IPS-18a (cell line): Measurements from ENCODE around the gene NXPH3.

Experiments
- H3K27ac ChIP-seq: one replicate; pipeline ENCODE4 v1.5.1; 2013; ENCODE audit warnings: low read length
- H3K27me3 ChIP-seq: one replicate; pipeline ENCODE4 v1.6.1; 2013; ENCODE audit warnings: mild to moderate bottlenecking, low read length; ENCODE audit not compliant: control insufficient read depth, insufficient read depth
- H3K36me3 ChIP-seq: one replicate; pipeline ENCODE4 v1.6.1; 2013; ENCODE audit warnings: low read depth, low read length; ENCODE audit not compliant: control insufficient read depth
- H3K4me1 ChIP-seq: one replicate; pipeline ENCODE4 v1.6.1; 2013; ENCODE audit warnings: low read depth, low read length; ENCODE audit not compliant: control insufficient read depth
- H3K4me3 ChIP-seq: one replicate; pipeline ENCODE4 v1.5.1; 2013; ENCODE audit warnings: low read length
- H3K9ac ChIP-seq: one replicate; pipeline ENCODE4 v1.6.1; 2013; ENCODE audit warnings: mild to moderate bottlenecking, low read length, moderate library complexity
- H3K9me3 ChIP-seq: one replicate; pipeline ENCODE4 v1.6.1; 2013; ENCODE audit warnings: low read depth, low read length; ENCODE audit not compliant: control insufficient read depth

Gene NXPH3

DNA sequence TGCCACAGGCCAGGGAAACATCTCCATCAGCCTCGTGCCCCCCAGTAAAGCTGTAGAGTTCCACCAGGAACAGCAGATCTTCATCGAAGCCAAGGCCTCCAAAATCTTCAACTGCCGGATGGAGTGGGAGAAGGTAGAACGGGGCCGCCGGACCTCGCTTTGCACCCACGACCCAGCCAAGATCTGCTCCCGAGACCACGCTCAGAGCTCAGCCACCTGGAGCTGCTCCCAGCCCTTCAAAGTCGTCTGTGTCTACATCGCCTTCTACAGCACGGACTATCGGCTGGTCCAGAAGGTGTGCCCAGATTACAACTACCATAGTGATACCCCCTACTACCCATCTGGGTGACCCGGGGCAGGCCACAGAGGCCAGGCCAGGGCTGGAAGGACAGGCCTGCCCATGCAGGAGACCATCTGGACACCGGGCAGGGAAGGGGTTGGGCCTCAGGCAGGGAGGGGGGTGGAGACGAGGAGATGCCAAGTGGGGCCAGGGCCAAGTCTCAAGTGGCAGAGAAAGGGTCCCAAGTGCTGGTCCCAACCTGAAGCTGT is 3.4 kb downstream of the NXPH3 start:
- Histone ChIP-seq H3K27ac (no peak overlapping the region), H3K4me3 (no peak overlapping the region), H3K36me3 (no peaks in the 10 kb centered on the region), H3K9ac (no peak overlapping the region), H3K27me3 (peaks cover 26% of the 10 kb centered on the region), H3K4me1 (peaks cover 10% of the 10 kb centered on the region), H3K9me3 (no peaks in the 10 kb centered on the region)

DNA sequence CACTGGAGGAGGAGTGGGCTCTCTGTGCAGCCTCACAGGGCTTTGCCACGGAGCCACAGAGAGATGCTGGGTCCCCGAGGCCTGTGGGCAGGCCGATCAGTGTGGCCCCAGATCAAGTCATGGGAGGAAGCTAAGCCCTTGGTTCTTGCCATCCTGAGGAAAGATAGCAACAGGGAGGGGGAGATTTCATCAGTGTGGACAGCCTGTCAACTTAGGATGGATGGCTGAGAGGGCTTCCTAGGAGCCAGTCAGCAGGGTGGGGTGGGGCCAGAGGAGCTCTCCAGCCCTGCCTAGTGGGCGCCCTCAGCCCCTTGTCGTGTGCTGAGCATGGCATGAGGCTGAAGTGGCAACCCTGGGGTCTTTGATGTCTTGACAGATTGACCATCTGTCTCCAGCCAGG is 3.9 kb downstream of the NXPH3 start:
- H3K36me3 ChIP-seq: no peaks in the 10 kb centered on the region
- H3K9me3 ChIP-seq: no peaks in the 10 kb centered on the region
- no peak overlapping the region for H3K27ac ChIP-seq
- H3K4me1 ChIP-seq: peaks cover 10% of the 10 kb centered on the region
- H3K27me3 ChIP-seq: peaks cover 24% of the 10 kb centered on the region
- no peak overlapping the region for H3K4me3 ChIP-seq
- H3K9ac ChIP-seq: no peak overlapping the region

DNA sequence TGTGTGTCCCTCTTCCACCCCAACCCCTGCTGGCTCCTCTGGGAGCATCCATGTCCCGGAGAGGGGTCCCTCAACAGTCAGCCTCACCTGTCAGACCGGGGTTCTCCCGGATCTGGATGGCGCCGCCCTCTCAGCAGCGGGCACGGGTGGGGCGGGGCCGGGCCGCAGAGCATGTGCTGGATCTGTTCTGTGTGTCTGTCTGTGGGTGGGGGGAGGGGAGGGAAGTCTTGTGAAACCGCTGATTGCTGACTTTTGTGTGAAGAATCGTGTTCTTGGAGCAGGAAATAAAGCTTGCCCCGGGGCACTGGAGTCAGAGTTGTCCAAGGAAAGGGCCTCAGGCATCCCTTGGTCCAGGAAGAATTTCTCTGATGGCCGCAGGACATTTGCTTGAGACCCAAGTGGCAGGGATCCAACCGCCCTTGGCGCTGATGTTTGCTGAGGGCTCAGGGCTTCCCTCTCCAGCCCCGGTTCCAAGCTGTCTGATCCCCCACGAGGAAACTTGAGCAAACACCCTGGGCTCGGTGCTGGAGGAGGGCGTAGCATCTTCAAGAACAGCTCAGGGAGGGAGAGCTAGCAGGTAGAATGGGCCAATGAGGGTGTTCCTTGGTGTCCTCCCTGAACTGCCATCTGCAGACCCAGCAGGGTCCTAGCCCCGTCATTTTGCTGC is 4.5 kb downstream of the NXPH3 start:
- Histone ChIP-seq H3K27ac (no peak overlapping the region), H3K4me3 (no peak overlapping the region), H3K9me3 (no peaks in the 10 kb centered on the region), H3K4me1 (peaks cover 5% of the 10 kb centered on the region), H3K9ac (no peak overlapping the region), H3K36me3 (no peaks in the 10 kb centered on the region), H3K27me3 (peaks cover 17% of the 10 kb centered on the region)

DNA sequence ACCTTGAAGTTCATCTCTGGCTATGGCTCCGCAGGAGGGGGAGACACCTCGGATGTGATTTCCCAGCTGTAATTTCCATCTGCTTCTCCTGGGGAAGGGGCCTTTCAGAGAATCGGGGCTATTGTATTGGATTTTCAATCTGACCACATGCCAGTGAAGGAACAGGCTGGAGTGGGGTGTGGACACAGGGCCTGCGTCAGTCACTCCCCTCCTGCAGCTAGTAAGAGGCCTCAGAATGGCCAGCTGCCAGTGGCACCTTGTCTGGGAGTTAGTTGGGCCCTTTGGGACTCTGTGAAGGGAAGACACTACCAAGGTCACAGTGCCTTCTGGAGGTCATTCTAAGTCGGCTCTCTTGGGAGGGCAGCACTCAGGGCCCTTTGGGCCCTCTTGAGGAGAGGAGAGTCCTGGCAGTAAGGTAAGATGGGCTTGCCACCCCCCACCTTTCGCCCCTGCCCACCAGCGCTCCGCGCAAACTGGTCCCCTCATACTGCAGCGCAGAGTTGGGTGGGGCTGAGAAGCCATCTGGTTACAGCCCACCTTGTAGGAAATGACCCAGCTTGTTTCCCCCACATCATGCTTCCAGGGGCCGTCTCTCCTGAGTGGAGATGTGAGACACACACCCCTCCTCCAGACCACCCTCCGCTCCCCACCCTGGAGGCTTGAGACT is 5.4 kb downstream of the NXPH3 start:
- peaks cover 16% of the 10 kb centered on the region for H3K27me3 ChIP-seq
- no peak overlapping the region for H3K4me3 ChIP-seq
- H3K36me3 ChIP-seq: no peaks in the 10 kb centered on the region
- H3K27ac ChIP-seq: no peak overlapping the region
- no peak overlapping the region for H3K9ac ChIP-seq
- H3K9me3 ChIP-seq: no peaks in the 10 kb centered on the region
- peaks cover 5% of the 10 kb centered on the region for H3K4me1 ChIP-seq

DNA sequence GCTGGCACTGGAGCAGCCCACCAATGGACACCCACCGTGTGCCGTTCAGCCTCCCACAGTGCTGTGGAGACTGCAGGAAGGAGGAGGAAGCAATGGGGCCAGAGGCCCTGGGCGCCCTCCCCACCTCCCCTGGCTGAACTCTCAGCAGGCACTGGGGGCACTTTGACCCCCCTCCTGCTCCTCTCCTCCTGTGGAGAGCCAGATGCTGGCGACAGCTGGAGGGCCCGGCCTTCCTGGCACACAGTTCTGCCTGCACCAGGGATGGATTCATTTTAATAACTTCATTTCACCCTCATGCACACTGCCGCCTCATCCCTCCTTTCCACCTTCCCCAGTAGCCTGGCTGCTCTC is 6.0 kb downstream of the NXPH3 start:
- no peak overlapping the region for H3K27ac ChIP-seq

DNA sequence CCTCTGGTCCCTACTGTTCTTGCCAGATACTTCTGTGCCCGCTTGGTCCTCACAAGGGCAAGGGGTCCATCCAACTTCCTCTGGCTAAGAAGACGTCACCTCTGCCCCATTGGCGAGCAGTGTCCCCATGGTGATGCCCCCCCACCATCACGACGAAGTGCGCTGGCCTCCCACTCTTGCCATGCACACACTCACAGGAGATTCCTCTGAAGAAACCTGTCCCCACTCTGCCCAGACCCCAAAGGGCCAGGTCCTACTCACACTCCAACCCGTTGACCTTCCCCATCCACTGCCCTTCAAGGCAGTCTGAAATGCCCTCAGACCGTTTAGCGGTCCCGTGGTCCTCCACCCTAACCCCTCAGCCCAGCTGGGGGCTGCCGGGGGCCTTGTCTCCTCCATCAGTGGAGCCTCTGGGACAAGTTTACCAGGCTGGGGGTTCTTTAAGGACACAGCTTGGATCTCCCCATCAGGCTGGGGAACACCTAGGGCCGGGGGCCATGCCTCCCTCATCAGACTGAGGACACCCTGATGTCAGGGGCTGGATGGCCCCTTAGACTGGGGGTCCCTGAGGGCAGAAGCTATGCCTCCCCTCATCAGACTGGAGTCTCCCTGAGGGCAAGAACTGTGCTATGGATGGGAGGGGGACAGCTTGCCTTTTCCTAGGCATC is 6.5 kb downstream of the NXPH3 start:
- H3K4me1 ChIP-seq: peaks cover 1% of the 10 kb centered on the region
- peaks cover 12% of the 10 kb centered on the region for H3K27me3 ChIP-seq
- no peak overlapping the region for H3K9ac ChIP-seq
- H3K4me3 ChIP-seq: no peak overlapping the region
- no peaks in the 10 kb centered on the region for H3K9me3 ChIP-seq
- H3K36me3 ChIP-seq: no peaks in the 10 kb centered on the region
- no peak overlapping the region for H3K27ac ChIP-seq

More for the DNA sequence above, 6.0 kb downstream of the NXPH3 start:
- H3K36me3 ChIP-seq: no peaks in the 10 kb centered on the region
- H3K9me3 ChIP-seq: no peaks in the 10 kb centered on the region
- peaks cover 16% of the 10 kb centered on the region for H3K27me3 ChIP-seq
- no peak overlapping the region for H3K4me3 ChIP-seq
- H3K9ac ChIP-seq: no peak overlapping the region
- H3K4me1 ChIP-seq: peaks cover 5% of the 10 kb centered on the region

DNA sequence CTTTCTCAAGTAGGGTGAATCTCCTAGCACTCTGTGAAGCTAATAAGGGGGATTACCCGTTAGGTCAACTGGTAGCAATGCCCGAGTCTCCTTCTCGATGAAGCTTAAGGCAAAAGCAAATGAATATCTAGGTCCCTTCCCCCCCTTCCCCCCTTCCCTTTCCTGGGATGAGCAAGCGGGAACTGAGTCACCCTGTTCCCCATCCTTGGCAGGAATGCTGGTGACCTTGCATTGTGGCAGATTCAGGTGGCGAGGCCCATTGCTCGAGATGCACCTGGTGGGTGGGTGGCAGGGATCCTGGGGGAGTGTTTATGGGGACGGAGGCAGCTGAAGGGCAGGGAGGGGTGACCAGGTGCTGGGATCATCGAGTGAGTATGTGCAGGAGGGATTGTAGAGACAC is 7.1 kb downstream of the NXPH3 start:
- Histone ChIP-seq H3K9me3 (no peaks in the 10 kb centered on the region), H3K27ac (no peak overlapping the region), H3K27me3 (peaks cover 6% of the 10 kb centered on the region), H3K4me3 (no peak overlapping the region), H3K36me3 (no peaks in the 10 kb centered on the region), H3K4me1 (no peaks in the 10 kb centered on the region), H3K9ac (no peak overlapping the region)

DNA sequence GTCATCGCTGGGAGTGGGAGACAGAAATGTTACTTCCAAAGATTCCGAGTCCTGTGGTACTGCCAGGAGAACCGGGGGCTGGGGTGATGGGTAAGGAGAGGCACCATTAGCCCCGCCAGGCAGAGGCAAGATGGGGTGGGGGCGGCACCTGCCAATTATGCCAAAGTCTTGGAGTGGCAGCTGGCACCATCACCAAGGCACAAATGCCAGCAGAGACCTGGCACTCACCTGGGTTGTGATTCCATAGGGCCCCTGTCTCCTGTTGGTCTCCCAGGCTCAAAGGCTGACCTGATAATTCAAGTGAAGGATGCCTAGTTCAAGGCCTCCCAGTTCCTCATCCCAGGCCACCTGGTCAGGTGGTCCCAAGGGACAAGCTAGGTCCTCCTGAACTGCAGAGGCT is 7.6 kb downstream of the NXPH3 start:
- no peak overlapping the region for H3K4me3 ChIP-seq
- no peak overlapping the region for H3K9ac ChIP-seq
- no peaks in the 10 kb centered on the region for H3K36me3 ChIP-seq
- H3K27ac ChIP-seq: no peak overlapping the region
- no peaks in the 10 kb centered on the region for H3K9me3 ChIP-seq
- peaks cover 2% of the 10 kb centered on the region for H3K27me3 ChIP-seq
- no peaks in the 10 kb centered on the region for H3K4me1 ChIP-seq

DNA sequence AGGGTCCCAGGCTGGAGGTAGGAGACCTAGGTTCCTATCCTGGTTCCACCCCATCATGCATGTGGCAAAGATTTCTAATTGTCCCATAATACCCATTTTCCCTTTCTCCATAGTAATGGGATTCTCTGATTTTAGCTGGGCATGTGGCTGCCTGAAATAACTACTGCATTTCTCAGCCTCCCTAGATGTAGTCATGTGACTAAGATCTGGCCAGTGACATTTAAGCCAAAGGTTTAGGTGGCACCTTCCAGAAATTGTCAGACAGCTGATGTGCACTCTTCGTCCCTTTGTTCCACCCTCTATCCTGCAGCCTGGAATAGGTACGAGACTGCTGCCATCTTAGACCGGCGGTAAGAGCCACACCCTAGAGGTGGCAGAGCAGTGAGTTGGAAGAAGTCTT is 8.2 kb downstream of the NXPH3 start:
- no peak overlapping the region for H3K9ac ChIP-seq
- H3K4me3 ChIP-seq: no peak overlapping the region
- H3K27me3 ChIP-seq: no peaks in the 10 kb centered on the region
- H3K4me1 ChIP-seq: no peaks in the 10 kb centered on the region
- no peaks in the 10 kb centered on the region for H3K36me3 ChIP-seq
- H3K9me3 ChIP-seq: no peaks in the 10 kb centered on the region
- no peak overlapping the region for H3K27ac ChIP-seq

DNA sequence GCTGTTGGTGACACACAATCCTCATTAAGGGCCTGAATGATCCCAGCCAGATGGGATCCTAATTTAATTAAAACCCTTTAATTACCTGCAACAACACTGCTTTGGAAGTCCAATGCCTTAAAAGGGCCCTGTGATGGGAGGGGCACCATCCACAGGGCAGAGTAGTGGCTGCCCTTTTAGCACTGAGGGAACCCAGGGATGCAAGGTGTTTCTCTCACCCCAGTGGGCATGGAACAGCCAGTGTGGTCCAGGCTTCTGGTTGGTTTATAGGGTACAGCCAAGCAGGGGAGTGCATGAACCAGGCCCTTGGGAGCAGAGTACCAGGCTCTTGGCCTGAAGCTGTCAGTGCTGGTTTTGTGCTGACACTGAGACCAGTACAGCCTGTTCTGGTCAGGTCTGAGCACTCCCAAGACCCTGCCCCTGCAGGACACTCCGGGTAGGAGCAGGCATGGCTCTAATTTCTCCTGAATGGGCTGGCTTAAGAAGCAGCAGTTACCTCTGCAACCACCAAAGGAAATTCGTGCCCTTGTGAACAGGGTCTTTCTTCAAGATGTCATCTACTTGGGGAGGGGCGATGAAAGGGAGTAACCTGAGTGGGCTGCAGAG is 9.9 kb downstream of the NXPH3 start:
- H3K9me3 ChIP-seq: no peaks in the 10 kb centered on the region
- no peaks in the 10 kb centered on the region for H3K4me1 ChIP-seq
- no peak overlapping the region for H3K27ac ChIP-seq
- H3K27me3 ChIP-seq: no peaks in the 10 kb centered on the region
- no peak overlapping the region for H3K9ac ChIP-seq
- H3K4me3 ChIP-seq: no peak overlapping the region
- no peaks in the 10 kb centered on the region for H3K36me3 ChIP-seq

DNA sequence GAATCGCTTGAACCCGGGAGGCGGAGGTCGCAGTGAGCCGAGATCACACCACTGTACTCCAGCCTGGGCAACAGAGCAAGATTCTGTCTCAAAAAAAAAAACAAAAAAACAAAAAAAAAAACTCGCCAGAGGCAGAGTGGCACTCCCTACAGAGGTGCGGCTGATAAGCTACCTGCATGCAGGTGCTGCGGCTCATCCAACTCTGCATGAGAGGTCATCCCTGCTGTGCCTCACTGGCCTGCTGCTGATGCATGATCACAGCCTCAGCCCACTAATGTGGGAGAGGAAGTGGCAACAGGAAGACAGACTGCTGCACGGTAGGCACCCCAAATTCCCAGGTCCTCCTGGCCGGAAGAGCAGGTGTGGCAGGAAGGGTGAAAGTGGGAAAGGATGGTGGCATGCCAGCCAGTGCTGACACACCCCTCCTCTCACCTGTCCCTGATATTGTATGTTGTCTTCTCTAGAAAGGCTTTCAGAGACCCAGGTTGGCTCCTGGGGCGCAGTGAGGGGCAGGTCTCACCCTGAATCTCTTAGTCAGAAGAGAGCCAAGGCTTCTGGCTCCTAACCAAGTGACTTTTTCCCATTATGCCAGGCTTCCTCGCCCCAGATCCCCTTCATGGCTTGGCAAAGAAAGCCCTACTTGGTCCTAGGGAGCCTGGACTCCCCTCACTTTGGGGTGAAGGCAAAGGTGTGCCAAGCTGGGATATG is 11.8 kb downstream of the NXPH3 start:
- H3K9ac ChIP-seq: no peak overlapping the region
- H3K4me1 ChIP-seq: no peaks in the 10 kb centered on the region
- H3K36me3 ChIP-seq: no peaks in the 10 kb centered on the region
- no peak overlapping the region for H3K27ac ChIP-seq
- H3K9me3 ChIP-seq: no peaks in the 10 kb centered on the region
- no peak overlapping the region for H3K4me3 ChIP-seq
- H3K27me3 ChIP-seq: no peaks in the 10 kb centered on the region
